HG03175 (cell line): ENCODE data around the gene GAB3.

Source experiments
- ATAC-seq: cut with Tn5 transposase; IDR thresholded peaks from one replicate; pipeline ENCODE4 v1.9.1; 2021; ENCODE audit warnings: mild to moderate bottlenecking, moderate library complexity; ENCODE audit not compliant: unreplicated experiment

GAB3 gene, protein sequence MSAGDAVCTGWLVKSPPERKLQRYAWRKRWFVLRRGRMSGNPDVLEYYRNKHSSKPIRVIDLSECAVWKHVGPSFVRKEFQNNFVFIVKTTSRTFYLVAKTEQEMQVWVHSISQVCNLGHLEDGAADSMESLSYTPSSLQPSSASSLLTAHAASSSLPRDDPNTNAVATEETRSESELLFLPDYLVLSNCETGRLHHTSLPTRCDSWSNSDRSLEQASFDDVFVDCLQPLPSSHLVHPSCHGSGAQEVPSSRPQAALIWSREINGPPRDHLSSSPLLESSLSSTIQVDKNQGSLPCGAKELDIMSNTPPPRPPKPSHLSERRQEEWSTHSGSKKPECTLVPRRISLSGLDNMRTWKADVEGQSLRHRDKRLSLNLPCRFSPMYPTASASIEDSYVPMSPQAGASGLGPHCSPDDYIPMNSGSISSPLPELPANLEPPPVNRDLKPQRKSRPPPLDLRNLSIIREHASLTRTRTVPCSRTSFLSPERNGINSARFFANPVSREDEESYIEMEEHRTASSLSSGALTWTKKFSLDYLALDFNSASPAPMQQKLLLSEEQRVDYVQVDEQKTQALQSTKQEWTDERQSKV

DNA sequence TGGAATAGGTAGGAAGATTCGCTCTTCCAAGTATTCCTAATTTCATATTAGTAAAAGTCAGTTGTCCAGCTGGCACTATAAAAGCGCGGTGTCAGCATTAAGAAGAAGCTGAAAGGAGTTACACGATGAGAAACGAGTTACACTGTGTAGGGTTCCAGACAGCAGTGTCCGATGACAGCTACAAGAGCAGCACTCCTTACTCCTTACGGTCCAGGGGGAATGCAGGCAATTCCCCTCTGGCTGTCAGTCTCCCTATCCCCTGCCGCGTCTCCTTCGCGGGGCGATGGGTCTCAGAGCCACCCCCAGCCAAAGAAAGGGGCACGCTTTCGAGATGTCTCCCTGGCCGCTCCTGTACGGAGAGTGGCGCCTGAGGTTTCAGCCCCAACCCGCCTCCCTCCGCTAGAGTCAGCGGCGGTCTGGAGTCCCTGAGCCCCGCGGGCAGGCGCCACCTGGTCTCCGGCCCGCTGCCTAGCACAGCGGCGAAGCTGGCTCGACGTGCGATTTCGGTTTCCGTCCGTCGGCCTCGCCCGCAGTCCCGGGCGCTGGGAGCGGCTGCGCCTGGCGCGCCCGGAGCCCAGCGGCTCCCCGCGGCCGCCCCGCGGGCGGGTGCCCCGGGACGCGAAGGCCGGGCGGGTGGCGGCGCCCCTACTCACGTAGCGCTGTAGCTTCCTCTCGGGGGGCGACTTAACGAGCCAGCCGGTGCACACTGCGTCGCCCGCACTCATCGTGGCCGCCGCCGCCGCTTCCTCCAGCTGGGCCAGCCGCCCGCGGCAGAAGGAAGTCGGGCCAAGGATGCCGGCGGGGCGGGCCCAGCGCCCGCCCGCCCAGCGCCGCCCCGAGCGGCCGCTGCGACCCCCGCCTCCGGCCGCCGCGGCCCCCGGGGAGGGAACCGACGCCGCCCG lies at the start of gene GAB3:
TSS of gene GAB3 (minus strand) at position 777 of the 902 bp plus-strand sequence. CDS start at position 725, 52 bp downstream.
- ATAC-seq = peak; percentile 66

DNA sequence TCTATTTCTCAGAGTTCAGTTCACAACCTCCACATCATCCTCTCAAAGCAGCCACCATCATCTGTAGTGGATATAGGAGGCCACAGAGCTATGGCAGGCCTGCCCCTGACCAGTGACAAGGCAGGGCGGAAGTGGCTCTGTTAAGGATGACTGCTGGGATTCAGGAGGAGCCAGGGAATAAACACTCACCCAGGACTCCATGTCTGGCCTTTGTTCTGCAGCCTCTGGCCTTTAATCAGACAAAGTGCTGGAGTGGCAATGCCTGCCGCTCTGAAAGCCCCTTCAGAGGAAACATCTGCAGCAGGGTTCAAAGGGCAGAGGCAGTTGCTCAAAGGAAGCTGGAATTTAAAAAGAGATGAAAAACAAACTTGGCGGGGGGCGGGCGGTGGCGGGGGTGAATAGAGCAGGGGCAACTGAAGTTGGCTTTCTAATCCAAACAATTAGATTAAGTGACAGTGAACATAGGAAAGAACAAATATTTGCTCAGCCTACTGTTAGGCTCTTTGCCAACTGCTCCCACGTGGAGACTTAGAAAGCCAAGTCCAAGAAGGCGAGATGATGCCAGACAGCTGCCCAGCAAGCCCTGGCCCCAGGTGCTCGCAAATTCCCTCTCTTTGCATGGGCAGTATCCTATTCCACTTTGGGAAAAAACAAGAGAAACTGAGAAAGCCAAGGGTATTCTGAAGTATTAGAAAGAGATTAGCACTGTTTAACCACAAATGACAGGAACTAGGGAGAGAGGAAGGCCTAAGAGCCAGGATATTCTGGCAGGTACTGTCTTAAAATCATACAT lies 48.9 kb upstream of the GAB3 start:
- ATAC-seq = no peak

DNA sequence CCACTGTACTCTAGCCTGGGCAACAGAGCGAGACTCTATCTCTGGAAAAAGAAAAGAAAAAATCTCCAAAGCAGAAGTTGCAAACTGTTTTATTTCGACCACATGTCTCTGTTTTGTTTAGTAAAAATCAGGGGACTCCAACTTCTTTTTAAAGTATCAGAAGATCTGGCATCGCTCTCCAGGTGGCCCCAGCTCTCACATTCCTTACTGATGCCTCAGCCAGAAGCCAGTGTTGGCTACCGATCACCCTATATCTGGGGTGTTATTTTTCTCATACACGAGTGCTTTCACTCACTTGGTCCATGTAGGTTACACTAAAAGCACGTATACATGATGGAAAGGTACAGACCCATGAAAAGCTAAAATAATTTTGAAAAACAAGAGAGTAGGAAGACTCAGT lies 46.1 kb upstream of the GAB3 start:
- no peak for ATAC-seq

DNA sequence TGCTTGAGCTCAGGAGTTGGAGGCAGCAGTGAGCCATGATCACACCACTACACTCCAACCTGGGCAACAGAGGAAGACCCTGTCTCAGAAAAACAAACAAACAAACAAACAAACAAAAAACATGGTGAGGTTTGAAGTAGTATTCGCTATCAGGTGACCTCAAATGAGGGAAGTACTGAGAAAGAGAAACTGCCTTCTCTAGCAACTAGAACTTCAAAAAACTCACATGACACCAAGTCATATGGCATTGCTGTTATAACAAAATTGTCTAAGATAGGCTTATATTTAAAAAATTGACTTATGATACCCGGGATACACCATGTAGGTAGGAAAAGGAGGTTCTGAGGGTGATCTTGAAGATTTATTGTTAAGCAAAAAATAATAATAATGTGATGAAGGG lies 44.1 kb upstream of the GAB3 start:
- no peak for ATAC-seq

DNA sequence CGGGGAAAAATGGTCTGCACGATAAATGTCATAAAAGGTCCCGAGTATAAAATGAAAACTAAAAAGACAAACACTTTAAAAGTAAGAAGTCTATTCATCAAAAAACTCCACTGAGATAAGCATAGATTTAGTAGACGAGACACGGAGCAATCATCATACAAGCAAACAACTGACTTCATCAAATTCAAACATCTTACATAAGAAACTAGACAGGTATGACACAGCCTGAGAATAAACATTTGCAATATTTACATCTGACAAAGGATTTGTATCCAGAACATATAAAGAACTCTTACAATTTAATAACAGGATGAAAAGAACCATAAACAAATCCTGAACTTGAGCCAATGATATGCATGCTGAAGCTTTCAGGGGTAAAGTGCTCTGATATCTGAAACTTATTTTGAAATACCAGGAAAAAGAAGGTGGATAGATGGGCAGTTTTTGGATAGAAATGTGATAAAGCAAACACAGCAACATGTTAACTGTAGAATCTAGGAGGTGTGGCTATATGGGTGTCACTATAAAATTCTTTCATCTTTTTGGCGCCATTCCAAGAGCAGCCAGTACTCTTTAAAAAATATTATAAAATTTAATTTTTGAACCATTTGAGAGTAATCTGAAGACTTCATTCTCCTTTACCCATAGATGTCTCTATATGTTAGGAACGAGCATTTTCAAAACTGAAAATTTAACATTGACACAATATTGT lies 42.4 kb upstream of the GAB3 start:
- no peak for ATAC-seq

DNA sequence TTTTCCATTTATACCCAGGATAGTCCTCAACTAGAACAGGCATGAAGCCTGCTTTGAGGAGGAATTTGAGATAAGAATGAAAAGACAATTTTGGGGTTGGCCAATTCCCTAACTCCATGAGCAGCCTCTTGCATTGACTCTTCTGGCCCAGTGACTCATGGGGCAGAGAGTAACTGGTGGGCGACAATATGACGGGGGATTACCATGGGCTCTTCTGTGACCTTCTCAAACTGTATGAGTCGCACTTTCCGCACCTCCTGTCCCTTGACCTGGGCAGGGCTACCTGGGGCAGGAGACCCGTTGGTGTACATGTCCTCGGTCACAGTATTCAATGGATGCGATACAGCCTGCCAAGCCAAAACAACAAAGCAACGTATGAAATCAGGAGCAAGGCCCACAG lies 41.1 kb upstream of the GAB3 start:
- ATAC-seq = no peak

DNA sequence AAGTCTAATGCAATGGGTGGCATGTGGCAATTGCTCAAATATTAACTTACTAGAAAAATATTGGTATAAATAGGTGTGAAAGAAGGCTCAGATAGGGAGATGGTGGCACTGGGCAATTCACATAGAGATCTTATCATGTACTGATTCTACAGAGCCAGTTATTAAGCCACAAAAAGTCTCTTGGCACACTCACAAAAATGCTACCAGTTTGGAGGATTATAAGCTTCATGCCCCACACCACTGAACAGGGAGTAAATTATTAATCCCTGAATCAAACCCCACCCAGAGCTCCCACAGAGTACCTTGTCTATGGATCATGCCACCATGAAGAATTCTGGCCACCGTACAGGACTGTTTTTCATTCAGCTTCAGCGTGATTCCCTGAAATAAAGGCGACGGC lies 40.6 kb upstream of the GAB3 start:
- ATAC-seq = no peak

DNA sequence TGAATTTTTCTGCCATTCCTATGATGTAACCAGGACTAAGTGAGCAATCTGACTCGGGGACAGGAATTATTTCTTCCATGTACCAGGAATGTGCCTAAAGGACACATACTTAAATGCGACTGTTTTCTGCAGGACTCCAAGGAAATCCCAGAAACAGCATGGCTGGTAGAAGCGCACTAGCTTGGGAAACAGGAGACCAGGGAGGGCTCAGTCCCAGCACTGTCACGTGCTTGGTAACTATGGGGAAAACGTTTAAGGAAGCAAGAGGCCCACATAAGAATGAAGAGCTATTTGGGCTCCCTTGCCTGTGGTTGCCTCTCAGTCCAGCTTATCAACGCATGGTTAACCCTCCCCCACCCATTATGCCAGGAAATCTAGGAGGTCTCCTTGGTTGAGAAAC lies 34.8 kb upstream of the GAB3 start:
- ATAC-seq = no peak

DNA sequence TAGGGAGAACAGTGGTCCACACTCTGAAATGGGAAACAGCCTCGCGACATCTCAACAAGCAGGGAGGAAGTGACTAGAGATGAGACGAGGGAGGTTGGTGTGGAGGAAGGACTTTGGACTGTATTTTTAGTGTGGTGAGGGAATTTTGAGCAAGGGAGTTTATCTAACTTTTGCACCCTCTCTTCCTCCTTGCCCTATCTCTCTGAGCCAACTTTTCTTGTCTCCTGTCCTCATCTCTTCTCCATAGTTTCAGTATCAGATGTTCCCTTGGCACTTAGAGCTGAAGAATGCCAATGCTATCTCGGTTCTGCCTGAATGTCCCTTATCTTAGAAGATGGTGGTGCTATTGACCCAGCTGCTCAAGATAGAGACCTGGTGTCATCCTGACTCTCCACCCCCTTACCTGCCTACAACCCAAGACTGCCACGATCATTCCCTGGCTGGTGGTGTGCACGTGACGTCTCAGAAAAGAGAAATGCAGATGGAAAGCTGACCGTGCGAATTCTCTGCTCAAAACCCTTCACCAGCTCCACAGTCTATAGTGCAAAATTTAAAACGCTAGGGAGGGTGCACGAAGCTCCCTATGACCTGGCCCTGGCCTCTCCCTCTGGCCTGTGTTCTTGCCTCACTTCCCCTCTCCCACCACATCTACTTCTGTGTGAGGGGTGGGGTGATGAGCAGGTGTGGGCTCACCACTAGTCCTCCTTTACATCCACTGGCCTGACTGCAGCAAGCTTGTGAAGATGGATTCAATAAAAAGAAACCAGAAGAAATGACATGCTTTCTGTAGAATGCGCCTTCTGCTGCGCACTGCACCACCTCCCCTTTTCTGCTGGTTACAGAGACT lies 33.5 kb upstream of the GAB3 start:
- no peak for ATAC-seq

DNA sequence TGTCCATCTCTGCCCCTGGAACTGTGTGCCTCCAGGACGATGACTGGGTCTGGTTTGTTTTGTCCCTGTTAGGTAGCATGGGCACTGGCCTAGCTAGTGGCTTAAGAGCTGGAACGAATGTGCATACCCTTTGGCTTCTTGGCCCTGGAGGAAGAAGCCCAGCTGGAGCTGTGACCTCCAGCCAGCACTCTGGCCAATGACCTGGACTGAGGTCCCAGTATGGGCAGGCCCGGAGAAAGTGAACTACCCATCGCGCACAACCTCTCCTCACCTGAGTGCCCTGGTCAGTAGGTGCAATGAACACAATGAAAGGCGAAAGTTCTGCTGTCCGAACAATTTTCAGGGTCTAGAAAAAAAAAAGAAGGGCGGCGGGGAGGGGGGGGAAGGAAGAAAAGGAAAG lies 30.1 kb upstream of the GAB3 start:
- ATAC-seq = no peak

DNA sequence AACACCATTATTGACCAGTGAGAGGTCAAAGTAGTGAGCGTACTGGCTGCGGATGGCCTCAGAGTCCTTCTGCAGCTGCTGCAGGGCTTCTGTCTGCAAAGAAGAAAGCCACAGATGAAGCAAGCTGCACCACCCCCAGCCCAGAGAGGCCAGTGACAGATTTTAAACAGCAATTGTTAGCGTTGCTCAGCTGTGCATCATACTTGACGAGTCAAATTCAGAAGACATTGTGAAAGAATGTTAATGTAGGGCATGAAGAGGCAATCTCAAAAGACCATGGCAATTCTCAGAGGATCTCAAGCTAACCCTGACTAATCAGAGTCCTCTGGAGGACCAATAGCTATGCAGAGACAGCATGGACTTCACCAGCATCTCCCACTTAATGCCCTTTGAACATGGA lies 28.4 kb upstream of the GAB3 start:
- ATAC-seq = no peak

DNA sequence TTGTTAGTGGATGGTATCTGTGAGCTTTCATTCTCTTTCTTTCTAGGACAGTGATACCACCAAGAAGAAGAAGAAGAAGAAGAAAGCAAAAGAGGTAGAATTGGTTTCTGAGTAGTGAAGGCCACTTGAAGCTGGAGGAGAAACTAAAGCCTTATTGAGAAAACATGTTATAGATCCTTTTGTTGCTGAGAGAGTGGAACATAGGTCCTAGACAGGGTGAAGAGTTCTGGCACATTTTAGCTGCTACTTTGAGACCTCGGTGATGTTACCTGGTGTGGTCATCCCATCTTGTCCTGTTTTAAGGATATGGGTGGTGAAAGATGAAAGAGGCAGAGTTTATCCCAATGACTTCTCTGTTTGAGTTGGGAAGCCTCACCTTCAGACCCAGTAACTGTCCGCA lies 25.9 kb upstream of the GAB3 start:
- no peak for ATAC-seq

DNA sequence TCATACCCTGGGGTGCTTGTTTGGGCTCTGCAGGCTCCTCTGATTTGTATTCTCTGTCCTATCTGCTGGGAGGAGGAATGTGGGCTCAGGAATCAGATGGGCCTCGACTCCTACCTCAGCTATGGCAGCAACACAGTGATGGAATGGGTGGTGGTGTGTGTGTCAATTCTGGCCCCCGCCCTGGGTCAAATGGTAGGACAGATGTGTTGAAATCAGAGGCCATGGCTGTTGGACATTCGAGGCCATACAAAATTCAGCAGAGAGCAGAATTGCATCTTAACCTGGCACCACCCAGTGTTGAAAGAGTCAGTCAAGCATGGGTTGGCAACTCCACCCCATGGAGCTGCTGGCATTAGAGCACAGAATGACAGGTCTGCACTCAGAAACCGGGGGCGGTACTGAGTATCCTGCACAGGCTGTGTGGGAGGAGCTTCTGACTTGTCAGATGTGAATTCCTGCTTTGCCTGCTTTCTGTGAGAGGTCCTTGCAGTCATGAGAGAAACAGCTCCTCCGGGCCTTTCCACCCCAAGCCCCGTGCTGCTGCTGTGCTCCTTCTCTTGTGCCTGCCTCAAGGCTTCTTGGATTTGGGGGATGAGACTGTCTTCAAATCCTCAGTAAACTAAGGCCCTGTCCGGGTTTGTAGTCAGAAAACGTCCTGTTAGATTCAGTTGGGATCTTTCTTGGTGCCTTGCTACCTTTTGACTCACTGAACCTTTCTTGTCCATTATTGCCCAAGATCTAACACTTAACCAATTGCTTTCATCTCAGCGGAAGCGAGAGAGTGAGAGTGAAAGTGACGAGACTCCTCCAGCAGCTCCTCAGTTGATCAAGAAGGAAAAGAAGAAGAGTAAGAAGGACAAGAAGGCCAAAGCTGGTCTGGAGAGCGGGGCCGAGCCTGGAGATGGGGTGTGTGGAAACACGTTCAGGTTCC lies 24.8 kb upstream of the GAB3 start:
- ATAC-seq = no peak

DNA sequence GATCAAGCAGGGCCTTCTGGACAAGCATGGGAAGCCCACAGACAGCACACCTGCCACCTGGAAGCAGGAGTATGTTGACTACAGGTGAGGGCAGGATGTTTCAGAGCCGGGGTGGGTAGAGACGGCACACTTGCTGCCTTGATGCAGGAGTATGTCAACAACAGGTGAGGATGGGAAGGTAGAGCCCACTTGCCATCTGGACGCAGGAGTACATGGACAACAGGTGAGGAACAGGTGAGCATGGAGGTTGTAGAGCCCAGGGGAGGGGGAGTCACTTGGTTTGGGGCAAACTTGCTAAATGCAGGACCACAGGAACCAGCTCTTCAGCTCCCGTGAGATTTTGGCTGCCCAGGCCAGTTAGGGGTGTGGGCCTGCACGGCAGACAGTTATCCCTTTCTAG lies 23.7 kb upstream of the GAB3 start:
- ATAC-seq = no peak

DNA sequence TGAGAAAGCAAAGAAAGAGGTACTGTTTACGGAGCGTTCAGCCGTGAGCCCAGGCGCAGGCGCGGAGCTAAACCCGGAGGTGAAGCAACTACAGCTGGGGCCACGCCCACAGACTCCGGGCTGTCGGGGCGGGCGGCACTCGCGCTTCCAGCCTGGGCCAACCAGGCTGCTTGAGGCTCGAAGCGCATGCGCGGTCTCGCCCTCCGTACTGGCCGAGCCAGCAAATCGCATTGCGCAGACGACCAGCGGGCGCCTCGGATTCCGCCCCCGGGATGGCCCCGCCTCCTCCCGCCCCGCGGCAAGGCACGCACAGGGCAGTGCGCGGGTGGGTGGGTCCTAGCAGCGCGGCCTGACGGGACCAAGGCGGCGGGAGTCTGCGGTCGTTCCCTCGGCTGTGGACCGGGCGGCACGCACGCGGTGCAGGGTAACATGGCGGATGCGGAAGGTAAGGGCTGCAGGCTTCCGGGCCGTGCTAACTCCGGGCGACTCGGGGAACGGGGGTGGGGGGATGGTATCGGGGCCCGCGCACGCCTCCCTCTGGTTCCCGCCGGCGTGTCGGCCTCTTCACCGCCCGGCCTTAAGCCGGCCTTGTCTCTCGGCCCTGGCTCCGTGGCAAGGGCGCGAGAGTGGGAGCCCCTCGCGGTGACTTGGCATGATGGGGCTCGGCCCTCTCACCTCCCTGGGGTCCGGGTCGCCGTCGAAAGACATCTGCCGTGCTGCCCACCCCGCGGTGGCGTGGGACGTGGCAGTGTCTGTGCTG lies 11.8 kb upstream of the GAB3 start, which contains the start of gene DKC1:
TSS of gene DKC1 (plus strand) at position 328 of the 760 bp plus-strand sequence. CDS start at position 430, 102 bp downstream.
- peak; percentile 85 for ATAC-seq

DNA sequence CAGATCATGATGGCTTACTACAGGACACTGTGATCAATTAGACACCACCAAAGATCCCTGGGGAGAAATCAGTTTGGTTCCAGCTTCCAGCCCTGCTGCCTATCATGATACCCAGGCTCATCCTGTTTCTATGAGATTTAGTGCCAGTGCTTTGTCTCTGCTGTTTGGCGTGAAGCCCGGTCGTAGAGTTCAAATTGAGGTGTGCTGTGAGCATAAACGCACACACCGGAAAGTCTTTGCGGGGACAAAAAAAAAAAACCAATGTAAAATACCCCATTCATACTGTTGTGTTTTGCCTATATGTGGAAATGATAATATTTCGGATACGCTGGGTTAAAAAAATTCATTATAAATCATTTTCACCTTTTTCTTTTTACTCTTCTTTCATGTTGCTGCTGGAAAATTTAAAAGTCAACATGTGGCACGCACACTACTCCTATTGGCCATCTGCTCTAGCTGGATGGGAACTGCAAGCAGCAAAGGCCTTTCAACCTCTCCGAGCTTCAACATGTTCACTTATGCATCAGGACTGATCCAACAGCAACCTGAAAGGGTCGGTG lies 11.2 kb upstream of the GAB3 start:
- ATAC-seq = no peak

DNA sequence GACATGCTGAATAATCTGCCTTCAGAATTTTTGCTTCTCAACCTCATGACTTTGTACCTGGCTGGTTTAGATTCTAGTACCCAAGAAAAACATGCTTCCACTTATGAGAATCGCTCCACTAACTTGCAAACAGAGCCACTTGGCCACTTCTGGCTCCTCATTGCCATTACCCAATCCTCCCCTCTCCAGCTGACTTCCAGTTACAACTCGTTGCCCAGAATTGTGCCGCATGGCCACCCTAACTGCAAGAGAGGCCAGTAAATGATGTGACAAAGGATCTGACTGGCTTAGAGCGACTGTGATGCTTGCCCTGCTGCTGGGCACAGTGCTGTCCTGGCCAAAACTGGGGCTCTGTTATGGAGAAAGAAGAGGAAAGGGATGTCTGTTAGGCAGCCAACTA lies 7.8 kb upstream of the GAB3 start:
- no peak for ATAC-seq
